ENCODE results near the gene VASP.
A peak's percentile ranks its signal among the peaks of the same experiment; 100 is the strongest.

GRCh38 chr19:45498411-45499195 is 8.7 kb upstream of the VASP start, which contains the start of gene PPM1N:
- TF ChIP-seq CTCF (IDR thresholded peaks at IDR 0.05) (peak in 3 of 6 experiments; percentile 7 to 37 (median 13)), POLR2A (IDR thresholded peaks at IDR 0.05) (no peak)

All from esophagus squamous epithelium (tissue), 4 donors.